GM19240 (cell line): Measurements from ENCODE around the gene MDFI.

ENCODE experiments used
- DNase-seq: peaks from one replicate; pipeline ENCODE4 v3.0.0; 2011; ENCODE audit warnings: low spot score; ENCODE audit not compliant: insufficient read length

MDFI gene

DNA sequence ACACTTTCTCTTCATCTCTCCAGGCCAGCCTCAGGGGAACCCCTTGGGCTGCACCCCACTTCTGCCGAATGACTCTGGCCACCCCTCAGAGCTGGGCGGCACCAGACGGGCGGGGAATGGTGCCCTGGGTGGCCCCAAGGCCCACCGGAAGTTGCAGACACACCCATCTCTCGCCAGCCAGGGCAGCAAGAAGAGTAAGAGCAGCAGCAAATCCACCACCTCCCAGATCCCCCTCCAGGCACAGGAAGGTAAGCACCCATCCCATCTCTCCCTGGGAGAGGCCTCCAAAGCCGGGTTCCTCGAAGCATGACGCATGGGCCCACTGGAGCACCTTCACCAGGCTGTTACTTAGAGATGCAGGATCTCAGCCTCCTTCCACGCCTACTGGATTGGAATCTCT, 11.3 kb downstream of the MDFI start:
- no peak for DNase-seq

DNA sequence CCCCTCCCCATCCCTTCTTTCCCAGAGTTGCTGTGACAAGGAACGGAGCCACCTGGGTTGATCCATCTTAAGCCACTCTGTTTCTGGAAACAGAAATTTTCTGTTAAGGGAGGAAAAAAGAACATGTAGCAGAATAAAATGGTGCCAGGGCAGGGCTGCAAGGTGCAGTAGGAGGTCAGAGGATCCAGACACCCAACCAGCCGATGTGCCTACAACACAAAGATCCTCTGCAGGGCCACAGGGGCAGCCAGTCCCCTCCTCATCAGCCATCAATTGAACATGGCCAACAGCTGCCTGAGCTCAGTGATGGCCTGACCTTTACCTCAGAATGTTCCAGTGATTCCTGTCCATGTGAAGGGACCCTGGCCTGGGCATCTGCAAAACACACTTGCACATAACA, 11.9 kb downstream of the MDFI start:
- DNase-seq: no peak

DNA sequence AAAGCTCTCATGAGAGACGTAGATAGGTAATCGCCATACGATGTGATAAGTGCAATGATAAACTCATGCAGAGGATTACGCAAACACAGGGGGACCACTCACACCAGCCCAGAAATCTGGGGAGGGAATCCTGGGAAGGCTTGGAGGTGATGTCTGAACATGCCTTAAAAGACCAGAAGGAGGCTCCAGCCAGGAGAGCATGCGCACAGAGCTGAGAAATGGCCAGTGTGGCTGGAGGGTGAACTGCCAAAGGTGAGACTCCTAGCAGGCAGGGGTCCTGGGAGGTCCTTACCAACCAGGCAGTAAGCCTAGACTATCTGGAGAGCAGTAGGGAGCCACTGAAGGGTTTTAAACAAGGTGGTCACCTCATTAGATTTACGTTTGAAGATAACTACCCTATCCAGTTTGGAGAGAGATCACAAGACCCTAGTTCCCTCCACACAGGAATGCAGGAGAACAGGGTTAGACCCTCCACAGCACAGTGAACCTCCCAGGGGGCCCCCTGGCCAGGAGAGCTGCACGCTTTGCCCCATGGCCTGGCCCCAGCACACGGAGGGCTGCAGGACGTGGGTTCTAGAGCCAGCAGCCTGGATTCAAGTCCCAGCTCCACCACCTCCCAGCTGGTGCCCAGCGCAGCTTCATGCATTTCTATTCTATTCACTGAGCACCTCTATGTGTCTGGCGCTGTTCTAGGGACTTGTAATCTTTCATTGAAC, 13.1 kb downstream of the MDFI start:
- DNase-seq: no peak

DNA sequence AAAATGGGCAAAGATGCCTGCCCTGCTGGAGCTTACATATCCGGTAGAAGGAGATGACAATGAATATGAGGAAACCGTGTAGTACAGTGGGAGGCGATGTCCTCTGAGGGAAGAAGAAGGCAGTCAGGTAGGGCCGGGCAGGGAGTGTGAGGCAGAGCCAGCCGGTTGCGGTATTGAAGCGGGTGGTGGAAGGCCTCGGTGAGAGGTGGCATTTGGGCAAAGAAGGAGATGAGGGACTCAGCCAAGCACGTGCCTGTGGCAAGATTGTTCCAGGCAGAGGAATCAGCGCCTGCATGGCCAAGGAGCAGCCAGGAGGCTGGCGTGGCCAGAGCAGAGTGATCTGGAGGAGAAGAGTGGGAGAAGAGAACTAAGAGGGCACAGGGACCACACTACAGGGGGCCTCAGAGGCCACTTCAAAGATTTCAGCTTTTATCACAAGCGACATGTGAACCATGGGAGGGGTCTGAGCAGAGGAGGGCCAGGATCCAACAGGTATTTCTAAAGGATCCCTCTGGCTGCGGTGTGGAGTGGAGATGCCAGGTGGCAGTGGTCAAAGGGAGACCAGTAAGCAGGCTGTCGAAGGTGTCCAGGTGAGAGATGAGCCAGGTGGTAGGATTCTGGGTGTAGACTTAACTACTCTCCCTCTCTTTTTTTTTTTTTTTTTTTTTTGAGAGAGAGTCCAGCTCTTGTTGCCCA, 13.8 kb downstream of the MDFI start:
- no peak for DNase-seq

DNA sequence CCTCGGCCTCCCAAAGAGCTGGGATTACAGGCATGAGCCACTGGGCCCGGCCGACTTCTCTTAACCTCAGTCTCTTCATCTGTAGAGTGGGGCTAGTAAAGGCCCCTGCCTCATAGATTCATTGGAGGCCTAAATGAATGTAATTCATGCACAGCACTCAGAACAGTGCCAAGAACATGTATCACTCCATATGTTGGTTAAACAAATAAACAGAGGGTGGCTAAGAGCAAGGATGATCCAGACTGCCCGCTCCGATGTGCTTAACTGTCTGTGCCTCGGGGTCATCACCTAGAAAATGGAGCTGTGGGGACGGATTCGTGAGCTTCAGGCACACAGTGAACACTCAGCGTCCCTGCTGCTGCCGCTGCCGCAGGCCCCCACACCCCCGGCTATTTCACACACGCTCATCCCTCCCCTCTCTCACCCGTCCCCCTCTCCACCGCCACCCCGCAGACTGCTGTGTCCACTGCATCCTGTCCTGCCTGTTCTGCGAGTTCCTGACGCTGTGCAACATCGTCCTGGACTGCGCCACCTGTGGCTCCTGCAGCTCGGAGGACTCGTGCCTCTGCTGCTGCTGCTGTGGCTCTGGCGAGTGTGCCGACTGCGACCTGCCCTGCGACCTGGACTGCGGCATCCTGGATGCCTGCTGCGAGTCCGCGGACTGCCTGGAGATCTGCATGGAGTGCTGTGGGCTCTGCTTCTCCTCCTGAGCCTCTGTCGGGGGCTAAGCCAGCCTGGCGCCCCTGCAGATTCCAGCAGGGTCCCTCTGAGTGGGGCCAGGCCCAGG, 14.8 kb downstream of the MDFI start:
- no peak for DNase-seq

DNA sequence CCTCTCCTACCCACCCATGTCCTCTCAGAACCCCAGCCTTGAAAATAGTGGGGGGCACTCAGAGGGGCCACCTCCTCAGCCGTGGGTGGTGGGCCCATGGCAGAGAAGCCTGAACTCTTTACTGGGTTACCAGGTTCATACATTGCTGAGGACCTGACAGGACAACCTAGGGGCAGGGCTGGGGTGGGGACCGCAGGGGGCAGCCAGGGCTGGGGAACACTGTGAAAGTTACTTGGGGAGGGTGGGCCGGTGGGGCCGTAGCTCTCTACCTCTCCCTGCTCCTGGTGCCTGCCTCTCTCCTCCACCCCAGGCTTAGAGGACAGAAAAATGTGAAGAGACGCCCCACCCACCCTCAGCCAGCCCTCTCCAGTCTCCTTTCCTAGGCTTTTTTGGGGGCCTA, 15.4 kb downstream of the MDFI start:
- no peak for DNase-seq

DNA sequence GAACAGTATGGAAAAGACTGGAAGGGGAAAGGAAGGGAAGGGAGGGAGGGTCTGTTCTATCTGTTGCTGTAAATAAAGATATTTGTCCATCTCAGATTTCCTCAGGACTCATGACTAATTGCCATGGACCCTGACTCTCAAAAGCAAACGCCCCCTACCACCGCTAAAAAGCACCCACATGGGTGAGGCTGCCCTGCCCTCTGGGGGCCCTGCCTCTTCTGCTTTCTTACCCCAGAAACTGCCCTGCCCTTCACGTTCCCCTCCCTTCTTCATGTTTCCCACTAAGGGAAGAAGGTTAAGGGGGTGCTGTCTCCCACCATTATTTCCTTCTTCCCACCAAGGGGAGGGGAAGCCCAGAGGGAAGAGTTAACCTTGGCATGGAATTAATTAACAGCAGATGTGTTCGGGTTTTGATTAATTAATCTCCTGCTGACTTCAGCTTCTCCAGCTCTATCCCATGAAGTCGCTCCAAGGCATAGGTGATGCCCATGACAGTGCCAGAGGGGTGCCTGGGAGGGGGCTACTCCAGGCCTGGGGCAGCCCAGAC, 16.0 kb downstream of the MDFI start:
- no peak for DNase-seq

DNA sequence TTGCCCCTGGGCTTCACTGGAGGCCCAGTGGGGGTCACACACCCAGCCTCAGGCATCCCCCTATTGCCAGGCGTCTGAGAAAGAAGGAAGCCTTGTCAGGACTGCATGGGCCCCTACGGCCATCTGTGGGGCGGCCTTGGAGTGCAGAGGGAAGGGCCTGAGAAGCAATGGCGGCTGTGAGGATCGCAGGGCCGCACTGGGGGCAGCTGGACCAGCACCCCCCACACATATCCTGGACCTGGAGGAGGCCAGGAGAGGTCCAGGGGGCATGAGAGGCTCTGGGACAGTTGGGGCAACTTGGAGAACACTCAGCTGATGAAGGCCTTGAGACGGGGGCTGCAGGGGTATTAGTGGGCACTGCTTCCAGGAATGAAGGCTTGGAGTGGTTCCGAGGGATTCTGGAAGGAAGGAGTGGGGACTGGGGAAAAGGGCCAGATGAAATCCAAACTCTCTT, 16.5 kb downstream of the MDFI start:
- no peak for DNase-seq

DNA sequence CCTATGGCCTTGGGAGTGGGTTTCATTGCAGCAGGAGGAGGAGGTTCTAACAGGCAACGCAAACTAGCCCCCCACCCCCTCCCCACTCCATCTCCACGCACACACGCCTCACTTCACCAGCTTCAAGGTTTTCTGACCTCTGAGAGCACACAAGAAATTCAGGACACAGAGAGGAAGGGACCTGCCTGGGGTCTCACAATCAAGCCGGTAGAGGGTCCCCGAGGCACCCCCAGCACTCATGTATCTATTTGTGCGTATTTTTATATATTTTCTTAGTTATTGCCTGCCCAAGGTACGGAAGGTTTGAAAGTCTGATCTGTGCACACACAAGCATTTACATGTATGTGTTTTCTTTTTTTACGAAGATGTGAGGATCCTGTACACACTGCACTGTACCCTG, 16.9 kb downstream of the MDFI start:
- DNase-seq: no peak

DNA sequence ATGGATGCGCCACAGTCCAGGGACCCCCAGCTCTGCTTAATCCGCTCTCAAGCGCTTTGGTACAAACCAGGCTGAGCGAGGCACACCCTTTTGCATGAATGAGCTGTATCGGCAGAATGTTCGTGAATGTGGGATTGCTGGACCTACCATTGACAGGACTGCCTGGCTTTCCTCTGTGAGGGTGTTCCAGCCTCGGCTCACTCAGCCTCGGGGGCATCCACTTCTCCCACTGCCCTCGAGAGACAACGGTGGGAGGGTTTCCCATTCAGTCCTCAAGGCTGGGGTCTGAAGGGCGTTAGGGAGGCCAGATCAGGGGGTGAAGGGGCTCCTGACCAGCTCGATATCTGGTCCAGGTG, 17.4 kb downstream of the MDFI start:
- DNase-seq: no peak

DNA sequence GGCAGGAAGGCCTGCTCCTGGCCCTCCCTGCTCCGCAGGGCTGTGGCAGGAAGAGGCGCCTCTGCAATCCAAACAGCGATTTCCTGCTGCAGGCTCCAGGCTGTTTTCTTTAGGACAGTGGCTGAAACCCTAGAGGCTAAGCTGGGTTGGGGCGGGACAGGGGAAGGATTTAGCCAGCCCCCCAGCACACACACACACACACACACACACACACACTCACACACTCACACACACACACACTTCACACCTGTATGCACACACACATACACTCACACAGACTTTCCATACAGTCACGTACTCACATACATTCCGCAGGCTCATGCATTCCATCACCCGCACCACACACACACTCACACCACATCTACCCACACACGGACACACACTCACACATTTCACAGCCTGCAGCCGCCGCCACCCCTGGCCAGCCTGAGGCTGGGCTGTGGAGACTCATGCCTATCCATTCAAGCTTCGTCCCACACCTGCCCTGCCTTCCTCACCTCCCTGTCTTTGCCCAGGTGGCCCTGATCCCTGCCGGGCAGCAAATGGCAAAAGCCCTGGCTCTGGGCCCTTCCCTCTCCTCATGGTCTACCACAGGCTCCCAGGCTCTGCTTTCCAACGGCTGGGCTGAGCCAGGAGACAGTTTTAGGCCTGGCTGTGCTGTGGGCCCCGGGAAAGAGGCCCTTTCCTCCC, 17.9 kb downstream of the MDFI start:
- DNase-seq: no peak

DNA sequence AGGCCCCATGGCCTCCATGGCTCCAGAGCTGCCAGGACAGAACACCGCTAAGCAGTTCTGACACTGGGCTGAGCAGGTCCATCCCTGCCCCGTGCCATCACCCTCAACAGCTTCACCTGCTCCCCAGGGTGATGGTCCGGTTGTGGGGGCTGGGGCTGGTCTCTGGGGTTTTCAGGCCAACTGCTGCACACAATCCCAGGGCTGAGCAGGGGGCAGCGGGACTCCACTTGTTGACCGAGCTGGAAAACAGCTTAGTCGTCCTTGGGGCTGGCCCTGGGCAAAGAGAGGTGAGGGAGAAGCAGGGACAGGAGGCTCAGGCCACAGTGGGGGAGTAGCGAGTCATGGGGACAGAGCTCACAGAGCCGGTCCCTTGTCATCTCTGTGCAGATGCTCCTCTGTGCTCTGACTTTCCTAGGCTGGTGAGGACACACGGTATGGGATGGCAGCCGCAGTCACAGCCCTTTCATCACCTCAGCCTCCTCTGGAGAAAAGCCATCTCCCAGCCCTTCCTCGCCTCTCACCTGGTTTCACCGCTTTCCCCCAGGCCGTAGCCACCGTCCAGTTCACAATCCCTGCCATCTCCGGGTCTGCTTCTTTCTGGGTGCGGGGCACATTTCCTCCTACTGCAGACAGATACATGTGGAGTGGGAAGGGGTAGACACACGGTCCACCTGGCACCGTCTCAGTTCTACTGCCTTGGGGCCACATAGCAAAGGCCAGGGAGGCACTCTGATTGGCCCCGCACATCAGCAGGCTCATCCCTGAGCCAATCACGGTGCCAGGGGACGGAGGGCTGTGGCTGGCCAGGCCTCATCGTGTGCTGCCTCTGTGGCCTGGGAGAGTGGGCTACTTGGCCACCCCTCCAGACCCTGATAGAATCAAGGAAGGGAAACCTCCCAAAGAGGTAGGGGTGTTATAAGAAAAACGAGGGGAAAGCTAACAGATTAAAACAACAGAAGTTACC, 19.1 kb downstream of the MDFI start:
- DNase-seq: no peak

DNA sequence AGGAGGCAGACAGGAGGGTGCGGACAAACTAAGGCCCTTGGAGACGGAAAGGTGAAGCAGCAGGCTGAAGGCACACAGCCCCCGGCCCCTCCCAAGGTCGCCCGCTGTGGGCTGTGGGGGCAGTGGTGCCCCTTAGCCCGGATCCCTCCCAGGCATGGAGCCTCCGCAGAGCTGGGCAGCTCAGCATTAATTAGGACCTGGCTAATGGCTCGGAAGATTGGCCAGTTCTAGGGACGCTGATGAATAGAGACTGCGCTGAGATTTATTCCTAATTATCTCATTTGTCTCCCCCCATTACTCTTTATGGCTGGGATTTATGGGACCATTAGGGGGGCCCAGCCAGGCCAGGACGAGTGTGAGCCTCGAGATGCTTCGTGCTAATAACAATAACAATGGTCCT, 20.4 kb downstream of the MDFI start:
- DNase-seq: no peak

DNA sequence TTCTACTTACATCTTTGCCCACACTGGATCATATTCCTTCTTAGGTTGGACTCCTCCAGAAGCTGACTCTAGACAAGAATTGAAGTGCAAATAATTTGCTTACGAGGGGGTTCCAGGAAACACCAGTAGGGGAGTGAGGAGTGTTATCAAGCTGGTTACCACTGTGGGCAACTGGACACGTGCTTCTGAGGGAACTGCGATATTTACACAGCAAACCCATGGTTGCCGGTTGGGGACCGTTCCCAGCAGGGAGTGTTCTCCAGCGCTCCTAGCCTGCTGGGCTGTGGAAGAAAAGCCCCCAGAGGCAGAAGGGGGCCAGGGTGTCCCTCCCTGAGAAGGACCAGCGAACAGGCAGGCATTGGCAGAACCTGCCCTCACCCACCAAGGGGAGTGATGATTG, 21.7 kb downstream of the MDFI start:
- DNase-seq: no peak

DNA sequence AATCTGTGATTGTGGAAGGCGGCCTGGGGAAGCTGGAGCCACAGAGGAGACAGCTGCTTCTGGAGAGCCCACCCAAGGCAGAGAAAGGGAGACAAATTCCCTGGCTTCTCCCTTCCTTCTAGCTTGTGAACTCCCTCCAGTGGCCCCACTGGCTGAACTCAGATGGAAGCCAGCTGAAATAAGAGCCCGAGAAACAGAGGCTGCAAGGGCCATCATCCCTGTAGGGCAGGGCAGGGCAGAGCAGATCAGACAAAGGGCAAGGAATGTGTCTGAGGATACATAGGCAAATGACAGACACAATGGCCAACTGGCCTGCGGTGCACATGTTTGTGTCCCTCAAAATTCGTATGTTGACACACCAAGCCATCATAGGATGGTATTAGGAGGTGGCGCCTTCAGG, 25.3 kb downstream of the MDFI start:
- DNase-seq: no peak

DNA sequence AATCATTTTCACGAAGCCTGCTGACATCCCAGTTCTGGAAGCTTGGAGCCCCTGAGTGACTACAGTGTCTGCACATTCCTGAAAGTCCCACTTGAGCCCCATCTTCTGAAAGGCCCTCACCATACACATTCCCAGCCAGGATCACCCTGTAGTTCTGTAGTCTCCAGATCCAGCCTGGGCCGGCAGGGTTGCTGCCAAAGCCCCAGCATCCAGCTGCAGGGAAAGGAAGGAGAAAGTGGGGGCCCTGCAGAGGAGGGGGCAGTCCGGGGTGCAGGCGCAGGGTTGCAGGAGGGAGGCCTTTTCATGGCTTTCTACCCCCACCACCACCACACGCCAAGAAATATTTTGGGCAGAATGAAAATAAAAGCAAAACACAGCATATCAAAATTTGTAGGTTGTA, 26.0 kb downstream of the MDFI start:
- DNase-seq: no peak

DNA sequence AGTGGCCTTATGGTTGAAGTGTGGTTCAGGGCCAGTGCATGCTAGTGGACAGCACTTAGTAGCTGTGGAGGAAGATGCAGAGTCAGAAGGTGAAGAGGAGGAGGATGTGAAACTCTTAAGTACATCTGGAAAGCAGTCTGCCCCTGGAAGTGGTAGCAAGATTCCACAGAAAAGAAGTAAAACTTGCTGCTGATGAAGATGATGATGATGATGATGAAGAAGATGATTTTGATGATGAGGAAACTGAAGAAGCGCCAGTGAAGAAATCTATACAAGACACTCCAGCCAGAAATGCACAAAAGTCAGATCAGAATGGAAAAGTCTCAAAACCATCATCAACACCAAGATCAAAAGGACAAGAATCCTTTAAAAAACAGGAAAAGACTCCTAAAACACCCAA, 28.9 kb downstream of the MDFI start:
- DNase-seq: no peak

DNA sequence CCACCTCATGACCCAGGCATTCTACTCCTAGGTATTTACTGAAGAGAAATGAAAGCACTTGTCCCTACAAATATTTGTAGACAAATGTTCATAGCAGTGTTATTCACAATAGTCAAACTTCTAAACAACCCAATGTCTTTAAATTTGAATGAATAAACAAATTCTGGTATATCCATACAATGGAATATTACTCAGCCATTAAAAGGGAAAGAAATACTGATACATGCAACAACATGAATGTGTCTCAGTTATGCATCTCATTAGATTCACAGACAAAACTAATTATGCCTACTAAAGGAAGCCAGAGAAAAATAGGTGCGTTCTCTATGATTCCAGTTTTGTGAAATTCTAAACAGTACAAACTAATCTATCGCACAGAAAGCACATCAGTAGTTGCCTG, 30.7 kb downstream of the MDFI start:
- DNase-seq: no peak

DNA sequence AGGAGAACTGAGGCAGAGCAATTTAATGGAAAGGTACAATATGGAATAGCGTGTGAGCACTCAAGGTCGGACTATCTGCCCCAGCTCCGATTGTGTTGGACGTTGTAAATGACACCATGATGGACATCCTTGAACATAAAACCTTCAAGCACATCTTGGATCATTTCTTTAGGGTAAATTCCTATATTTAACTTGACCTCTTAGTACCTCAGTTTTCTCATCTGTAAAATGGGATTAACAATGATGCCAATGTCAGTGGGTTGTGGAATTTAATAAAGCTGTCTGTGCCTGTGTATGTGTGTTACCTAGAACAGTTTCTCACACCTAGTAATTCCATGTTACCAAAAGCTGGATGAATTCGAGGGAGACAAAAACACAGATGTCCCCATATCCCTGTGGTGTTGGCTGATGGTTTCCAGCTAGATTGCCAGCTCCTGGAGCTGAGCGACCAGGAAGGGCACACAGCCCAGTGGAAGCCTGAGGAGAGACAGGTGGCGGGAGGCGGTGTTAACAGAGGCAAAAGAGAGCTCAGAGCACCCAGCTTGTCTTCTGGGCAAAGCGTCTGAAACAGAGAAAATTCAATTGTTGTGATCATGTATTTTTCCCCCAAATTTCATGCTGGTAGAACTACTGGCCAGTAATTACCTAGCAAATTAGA, 32.6 kb downstream of the MDFI start:
- no peak for DNase-seq

DNA sequence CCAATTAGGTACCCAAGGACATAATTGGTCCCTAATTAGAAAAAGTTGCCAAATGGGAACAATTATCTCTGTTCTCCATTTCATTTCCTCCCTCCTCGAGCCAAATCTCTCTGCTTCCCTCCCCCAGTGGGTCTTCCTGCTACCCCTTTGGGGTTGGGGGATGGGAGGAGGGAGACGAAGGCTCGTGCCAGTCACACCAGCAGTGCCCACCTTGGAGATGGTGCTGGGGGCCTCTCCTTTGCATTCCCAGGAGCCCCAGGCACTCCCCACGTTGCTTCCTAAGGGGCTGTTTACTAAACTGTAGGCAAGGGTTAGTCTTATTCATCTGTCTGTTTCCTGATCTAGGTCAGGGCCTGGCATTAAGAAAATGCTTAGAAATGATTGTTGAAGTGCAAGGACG, 33.1 kb downstream of the MDFI start:
- DNase-seq: no peak
